ENCODE data around the gene ZBTB43.

The ZBTB43 gene

GRCh38 chr9:126838055-126838811 lies 33.4 kb downstream of the ZBTB43 start:
- no peak for DNase-seq (ENCODE audit: low read depth)
- no peak overlapping the region for H3K4me3 ChIP-seq (ENCODE audit: low read length)
- no peak for TF ChIP-seq CTCF (conservative IDR thresholded peaks at IDR 0.05; ENCODE audit: low read depth, low read length)

- H3K4me3 ChIP-seq (ENCODE audit: low read length): no peak overlapping the region
- TF ChIP-seq CTCF (conservative IDR thresholded peaks at IDR 0.05; ENCODE audit: low read depth, low read length): no peak
- DNase-seq (ENCODE audit: low read depth): no peak
Measured at GRCh38 chr9:126838895-126839294, 34.1 kb downstream of the ZBTB43 start.

GRCh38 chr9:126839301-126839700 lies 34.5 kb downstream of the ZBTB43 start:
- DNase-seq (ENCODE audit: low read depth): no peak
- no peak overlapping the region for H3K4me3 ChIP-seq (ENCODE audit: low read length)
- no peak for TF ChIP-seq CTCF (conservative IDR thresholded peaks at IDR 0.05; ENCODE audit: low read depth, low read length)

GRCh38 chr9:126842220-126842842 lies 37.5 kb downstream of the ZBTB43 start:
- no peak for TF ChIP-seq CTCF (conservative IDR thresholded peaks at IDR 0.05; ENCODE audit: low read depth, low read length)
- no peak overlapping the region for H3K4me3 ChIP-seq (ENCODE audit: low read length)
- DNase-seq (ENCODE audit: low read depth): no peak

- no peak overlapping the region for H3K4me3 ChIP-seq (ENCODE audit: low read length)
- TF ChIP-seq CTCF (conservative IDR thresholded peaks at IDR 0.05; ENCODE audit: low read depth, low read length): no peak
- DNase-seq (ENCODE audit: low read depth): no peak
Measured at GRCh38 chr9:126842977-126843799, 38.3 kb downstream of the ZBTB43 start.

- H3K4me3 ChIP-seq (ENCODE audit: low read length): no peak overlapping the region
- no peak for TF ChIP-seq CTCF (conservative IDR thresholded peaks at IDR 0.05; ENCODE audit: low read depth, low read length)
- peak; percentile 48 for DNase-seq (ENCODE audit: low read depth)
Measured at GRCh38 chr9:126844085-126844484, 39.2 kb downstream of the ZBTB43 start.

Measured in retinal pigment epithelial cell (primary cell).